Activated CD4-positive, CD25-positive, alpha-beta regulatory T cell treated with anti-CD3 and anti-CD28 coated beads, Interleukin-2, amount 50 U/mL, for 72 hours (primary cell): ENCODE measurements around the gene CASP1.

Source experiments
- DNase-seq: peaks from one replicate; pipeline ENCODE4 v3.0.0; 2021

Gene CASP1

GRCh38 chr11:104979839-104980238, 55.1 kb downstream of the CASP1 start:
- DNase-seq, result no peak
